Measurements from ENCODE around the gene KCNIP4.

KCNIP4 gene

GRCh38 chr4:20680736-20681135 is 1267.8 kb downstream of the KCNIP4 start:
- no peak overlapping the region for H3K4me3 ChIP-seq (ENCODE audit: low read depth, low read length)
- no peak for TF ChIP-seq CTCF (IDR thresholded peaks at IDR 0.05; ENCODE audit: low read depth, low read length)

GRCh38 chr4:20679951-20680350 is 1268.6 kb downstream of the KCNIP4 start:
- no peak overlapping the region for H3K4me3 ChIP-seq (ENCODE audit: low read depth, low read length)
- TF ChIP-seq CTCF (IDR thresholded peaks at IDR 0.05; ENCODE audit: low read depth, low read length): no peak

Data from WI38 (cell line).